GM18520 (cell line): ENCODE measurements around the gene LTA.

ENCODE experiments used
- ATAC-seq: cut with Tn5 transposase; IDR thresholded peaks from one replicate; pipeline ENCODE4 v1.9.1; 2021; ENCODE audit not compliant: unreplicated experiment

LTA gene

DNA sequence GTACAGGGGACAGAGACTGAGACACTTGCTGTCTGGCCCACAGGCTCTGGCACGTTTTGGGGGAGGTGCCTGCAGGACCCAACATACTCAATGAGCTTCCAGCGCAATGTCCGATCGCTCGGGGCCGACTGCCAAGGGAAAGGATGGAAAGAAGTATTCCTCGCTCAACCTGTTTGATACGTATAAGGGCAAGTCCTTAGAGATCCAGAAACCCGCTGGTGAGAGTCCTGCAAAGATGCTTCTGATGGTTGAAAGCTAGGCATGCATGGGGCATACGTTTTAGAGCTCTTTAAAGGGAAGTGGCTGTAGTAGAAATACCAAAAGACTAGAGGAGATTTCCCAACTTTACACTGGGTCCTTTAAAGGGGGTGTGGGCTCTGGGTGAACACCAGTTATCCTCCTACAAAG lies 50.6 kb downstream of the LTA start:
- no peak for ATAC-seq
